Sigmoid colon (tissue), 4 donors: Measurements from ENCODE around the gene CEPT1.

Source experiments
- CTCF ChIP-seq, 4 experiments: fragments of 450-650 bp in 3 of 4; fragments of 200-600 bp in 1 of 4; IDR thresholded peaks; one replicate each; pipeline ENCODE4 v1.5.1; 2016 to 2019; ENCODE audit warnings: antibody characterized with exemption in 4 of 4, mild to moderate bottlenecking in 3 of 4, moderate library complexity in 2 of 4
- POLR2A ChIP-seq, 2 donors: fragments of 450-650 bp; IDR thresholded peaks; one replicate each; pipeline ENCODE4 v1.6.1; 2016; ENCODE audit warnings: antibody characterized with exemption in 2 of 2, mild to moderate bottlenecking in 2 of 2, moderate library complexity in 2 of 2
- POLR2AphosphoS5 ChIP-seq, 4 donors: sonication (generic); formaldehyde crosslinking; IDR thresholded peaks; one replicate each; pipeline ENCODE4 v1.6.1; 2017; ENCODE audit warnings: antibody characterized with exemption in 4 of 4

- TF ChIP-seq POLR2AphosphoS5 (IDR thresholded peaks at IDR 0.05) = no peak
- TF ChIP-seq CTCF (IDR thresholded peaks at IDR 0.05) = no peak
- no peak for TF ChIP-seq POLR2A (IDR thresholded peaks at IDR 0.05)
Observed at GRCh38 chr1:111131693-111132092, 8.3 kb upstream of the CEPT1 start.
